Calu3 (cell line): ENCODE results near the gene CACNB4. TPM values are rescaled to one million over a fixed set of nuclear protein-coding genes. Genes with fewer than 3 reads are reported as not detected.

Experiments used
- BruUV-seq: library from RNA; stranded (reverse); fragments of 400-500 nt; replicated peaks from 2 replicates; lab custom pipeline; 2021; lab: Mats Ljungman, UMichigan
- CTCF ChIA-PET: fragments of 300-600 bp; sonication (Branson Sonifier 250); formaldehyde crosslinking; loops from one replicate; lab custom pipeline; 2022; ENCODE audit warnings: antibody characterized with exemption; lab: Charles Lee
- DNase-seq: peaks from one replicate; pipeline ENCODE4 v3.0.0; 2022
- H3K27ac Mint-ChIP-seq: one replicate; pipeline ENCODE4 v1.8.0; 2022; ENCODE audit warnings: mixed read lengths; ENCODE audit not compliant: unreplicated experiment
- H3K27me3 Mint-ChIP-seq: one replicate; pipeline ENCODE4 v1.8.0; 2022; ENCODE audit warnings: mixed read lengths; ENCODE audit not compliant: unreplicated experiment
- H3K36me3 Mint-ChIP-seq: one replicate; pipeline ENCODE4 v1.8.0; 2022; ENCODE audit warnings: mild to moderate bottlenecking, moderate library complexity, mixed read lengths; ENCODE audit not compliant: insufficient read depth, unreplicated experiment
- H3K4me1 Mint-ChIP-seq: one replicate; pipeline ENCODE4 v1.8.0; 2022; ENCODE audit warnings: mild to moderate bottlenecking, low read depth, mixed read lengths; ENCODE audit not compliant: unreplicated experiment
- H3K4me3 Mint-ChIP-seq: one replicate; pipeline ENCODE4 v1.8.0; 2022; ENCODE audit warnings: mild to moderate bottlenecking, low read depth, moderate library complexity, mixed read lengths; ENCODE audit not compliant: unreplicated experiment
- H3K9me3 Mint-ChIP-seq: one replicate; pipeline ENCODE4 v1.8.0; 2022; ENCODE audit warnings: low read depth, mixed read lengths; ENCODE audit not compliant: unreplicated experiment
- CTCF ChIP-seq: fragments of 200-600 bp; IDR thresholded peaks from one replicate; pipeline ENCODE4 v1.8.0; 2022; ENCODE audit warnings: antibody characterized with exemption; ENCODE audit not compliant: unreplicated experiment
- intact Hi-C: fragments of 100-400 bp; cut with micrococcal nuclease; formaldehyde crosslinking; loops from one replicate; pipeline ENCODE4 v1.10.0; 2022; ENCODE audit not compliant: unreplicated experiment
- total RNA-seq: library from RNA; stranded (reverse); gene quantifications from 2 replicates; pipeline ENCODE4 v1.2.3, GENCODE V29; 2022

Gene CACNB4
- total RNA-seq, 1 experiment from 2014 or later: 0.33 TPM

GRCh38 chr2:151805343-151805742 is 293.5 kb downstream of the CACNB4 start:
- H3K27me3 Mint-ChIP-seq: no peaks in the 10 kb centered on the region
- BruUV-seq: no TSS peak
- H3K9me3 Mint-ChIP-seq: no peaks in the 10 kb centered on the region
- no peak overlapping the region for H3K4me3 Mint-ChIP-seq
- H3K27ac Mint-ChIP-seq: no peak overlapping the region
- peaks cover 5% of the 10 kb centered on the region for H3K36me3 Mint-ChIP-seq
- no peak for DNase-seq
- no peak for TF ChIP-seq CTCF
- intact Hi-C loops: no loop called here
- CTCF ChIA-PET: no interaction called here
- no peaks in the 10 kb centered on the region for H3K4me1 Mint-ChIP-seq

- CTCF ChIA-PET: no interaction called here
- Mint-ChIP-seq H3K27me3 (no peaks in the 10 kb centered on the region), H3K4me3 (no peak overlapping the region), H3K9me3 (no peaks in the 10 kb centered on the region), H3K36me3 (peaks cover 5% of the 10 kb centered on the region), H3K4me1 (no peaks in the 10 kb centered on the region), H3K27ac (no peak overlapping the region)
- no peak for DNase-seq
- intact Hi-C loops: no loop called here
- BruUV-seq: no TSS peak
- no peak for TF ChIP-seq CTCF
These were observed 295.0 kb downstream of the CACNB4 start for GRCh38 chr2:151803811-151804210.

- no TSS peak for BruUV-seq
These were observed 296.5 kb downstream of the CACNB4 start for GRCh38 chr2:151802315-151802714.

GRCh38 chr2:151799886-151800292 is 299.0 kb downstream of the CACNB4 start:
- TF ChIP-seq CTCF: no peak
- H3K4me3 Mint-ChIP-seq: no peak overlapping the region
- peaks cover 5% of the 10 kb centered on the region for H3K36me3 Mint-ChIP-seq
- intact Hi-C loops: no loop called here
- DNase-seq: no peak
- CTCF ChIA-PET: no interaction called here
- H3K27me3 Mint-ChIP-seq: no peaks in the 10 kb centered on the region
- H3K4me1 Mint-ChIP-seq: peaks cover 9% of the 10 kb centered on the region
- no peak overlapping the region for H3K27ac Mint-ChIP-seq
- no peaks in the 10 kb centered on the region for H3K9me3 Mint-ChIP-seq
- no TSS peak for BruUV-seq

More at GRCh38 chr2:151802315-151802714, 296.5 kb downstream of the CACNB4 start:
- no peak for DNase-seq
- Mint-ChIP-seq H3K9me3 (no peaks in the 10 kb centered on the region), H3K4me3 (no peak overlapping the region), H3K27me3 (no peaks in the 10 kb centered on the region), H3K4me1 (peaks cover under 1% of the 10 kb centered on the region), H3K27ac (no peak overlapping the region), H3K36me3 (peaks cover 5% of the 10 kb centered on the region)
- CTCF ChIA-PET: no interaction called here
- no peak for TF ChIP-seq CTCF
- intact Hi-C loops: no loop called here
